ENCODE data around the gene COL4A2.

The COL4A2 gene

DNA sequence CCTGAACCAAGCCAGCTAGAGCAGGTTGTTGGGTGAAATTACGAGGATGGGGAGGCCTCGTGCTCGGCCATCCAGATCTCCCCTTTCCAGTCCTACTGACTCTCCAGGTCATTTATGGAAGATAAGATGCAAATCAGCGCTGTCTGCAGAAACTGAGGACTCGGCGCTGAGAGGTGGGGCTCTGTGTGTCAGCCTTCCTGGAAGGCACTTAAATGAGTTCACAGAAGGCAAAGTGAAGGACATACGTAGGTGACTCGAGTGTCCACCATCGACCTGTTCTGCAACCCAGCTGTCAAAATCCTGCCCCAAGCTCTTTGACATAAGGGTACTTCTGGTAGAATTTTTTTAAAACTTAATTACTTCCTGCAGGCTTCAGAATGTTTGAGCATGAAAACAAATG lies 168.0 kb downstream of the COL4A2 start:
- no peaks in the 10 kb centered on the region for H3K36me3 ChIP-seq (ENCODE audit: control insufficient read depth, insufficient read depth, low read length)
- H3K4me3 ChIP-seq (ENCODE audit: insufficient read depth, low read depth, low read length, poor library complexity, severe bottlenecking) = no peak overlapping the region
- no peaks in the 10 kb centered on the region for H3K4me1 ChIP-seq (ENCODE audit: control insufficient read depth, insufficient read depth, low read length, poor library complexity, severe bottlenecking)
- no peak for DNase-seq
- H3K9me3 ChIP-seq (ENCODE audit: control insufficient read depth, low read length) = no peaks in the 10 kb centered on the region
- no peaks in the 10 kb centered on the region for H3K27me3 ChIP-seq (replicated peaks; ENCODE audit: control insufficient read depth, insufficient read depth, low read length, poor library complexity, severe bottlenecking)
- no peak overlapping the region for H3K27ac ChIP-seq (ENCODE audit: insufficient read depth, low read length, poor library complexity, severe bottlenecking)

DNA sequence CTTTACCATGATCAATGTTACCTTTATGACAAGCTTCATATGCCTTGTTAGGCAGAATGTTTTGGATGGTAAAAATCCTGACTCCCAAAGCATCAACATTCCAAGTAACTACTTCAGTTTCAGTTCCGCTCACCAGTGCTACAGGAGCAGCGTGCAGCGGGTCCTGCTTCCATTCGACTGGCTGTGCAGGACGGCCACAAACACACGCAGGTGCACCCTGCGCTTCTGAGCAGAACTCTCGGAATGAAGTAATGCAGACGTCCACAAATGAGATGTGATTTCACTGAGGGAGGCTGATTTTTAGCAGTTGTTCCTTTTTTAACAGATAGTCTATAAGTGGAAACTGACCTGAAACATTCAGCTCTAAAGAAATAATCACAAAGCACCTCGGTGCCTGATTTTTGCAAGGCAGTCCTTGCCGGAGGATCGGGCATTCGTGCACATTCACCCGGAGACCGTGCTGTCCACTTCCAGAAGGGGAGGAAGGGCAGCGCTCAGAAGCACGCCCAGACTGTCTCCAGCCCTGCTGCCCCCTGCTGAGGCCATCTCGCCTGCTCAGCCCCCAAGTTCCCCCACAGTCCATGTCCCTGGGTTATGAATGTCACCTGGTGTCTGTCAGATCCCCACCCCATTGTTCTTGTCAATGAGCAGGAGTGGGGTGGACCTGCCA lies 168.6 kb downstream of the COL4A2 start:
- Histone ChIP-seq H3K9me3 (ENCODE audit: control insufficient read depth, low read length) (no peaks in the 10 kb centered on the region), H3K4me1 (ENCODE audit: control insufficient read depth, insufficient read depth, low read length, poor library complexity, severe bottlenecking) (no peaks in the 10 kb centered on the region), H3K27ac (ENCODE audit: insufficient read depth, low read length, poor library complexity, severe bottlenecking) (no peak overlapping the region), H3K36me3 (ENCODE audit: control insufficient read depth, insufficient read depth, low read length) (no peaks in the 10 kb centered on the region), H3K4me3 (ENCODE audit: insufficient read depth, low read depth, low read length, poor library complexity, severe bottlenecking) (no peak overlapping the region), H3K27me3 (replicated peaks; ENCODE audit: control insufficient read depth, insufficient read depth, low read length, poor library complexity, severe bottlenecking) (no peaks in the 10 kb centered on the region)
- DNase-seq = no peak

DNA sequence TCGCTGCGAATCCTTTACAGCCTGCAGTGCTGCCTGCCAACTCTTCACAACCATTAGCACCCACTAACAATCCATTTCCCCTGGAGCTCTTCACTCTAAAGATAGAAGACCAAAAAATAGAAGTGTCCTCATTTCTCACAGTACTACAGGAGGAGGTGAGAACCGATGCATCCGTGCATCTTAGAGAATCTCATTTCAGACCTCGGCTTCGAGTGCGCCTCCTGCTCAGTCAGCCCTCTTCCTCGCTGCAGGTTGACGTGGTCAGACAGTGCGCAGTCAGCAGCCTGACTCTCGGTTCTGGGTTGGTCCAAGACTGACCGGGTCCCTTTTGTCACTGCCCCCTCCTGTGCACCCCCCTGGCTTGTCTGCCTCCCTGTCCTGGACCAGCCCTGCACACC lies 169.1 kb downstream of the COL4A2 start:
- Histone ChIP-seq H3K4me1 (ENCODE audit: control insufficient read depth, insufficient read depth, low read length, poor library complexity, severe bottlenecking) (no peaks in the 10 kb centered on the region), H3K27me3 (replicated peaks; ENCODE audit: control insufficient read depth, insufficient read depth, low read length, poor library complexity, severe bottlenecking) (no peaks in the 10 kb centered on the region), H3K4me3 (ENCODE audit: insufficient read depth, low read depth, low read length, poor library complexity, severe bottlenecking) (no peak overlapping the region), H3K36me3 (ENCODE audit: control insufficient read depth, insufficient read depth, low read length) (no peaks in the 10 kb centered on the region), H3K9me3 (ENCODE audit: control insufficient read depth, low read length) (no peaks in the 10 kb centered on the region), H3K27ac (ENCODE audit: insufficient read depth, low read length, poor library complexity, severe bottlenecking) (no peak overlapping the region)
- DNase-seq = no peak

DNA sequence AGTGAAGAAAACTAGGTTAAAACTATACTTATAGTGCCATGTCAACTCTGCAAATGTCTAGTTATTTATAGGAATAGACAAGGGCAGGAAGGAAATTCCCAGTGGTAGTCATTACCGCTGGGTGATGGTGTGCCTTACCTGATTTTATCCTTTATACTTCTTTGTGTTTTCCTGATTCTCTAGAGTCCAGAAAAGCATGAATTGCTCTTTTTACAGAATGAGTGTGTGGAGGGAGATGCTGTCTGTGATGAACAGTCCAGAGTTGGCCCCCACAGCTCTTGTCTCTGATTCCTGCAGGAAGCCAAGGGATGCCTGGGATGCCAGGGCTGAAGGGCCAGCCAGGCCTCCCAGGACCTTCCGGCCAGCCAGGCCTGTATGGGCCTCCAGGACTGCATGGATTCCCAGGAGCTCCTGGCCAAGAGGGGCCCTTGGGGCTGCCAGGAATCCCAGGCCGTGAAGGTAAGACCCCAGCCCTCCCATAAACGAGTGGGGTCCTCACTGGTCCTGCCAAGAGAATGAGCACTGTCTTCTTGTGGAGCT lies 170.7 kb downstream of the COL4A2 start:
- Histone ChIP-seq H3K27me3 (replicated peaks; ENCODE audit: control insufficient read depth, insufficient read depth, low read length, poor library complexity, severe bottlenecking) (no peaks in the 10 kb centered on the region), H3K27ac (ENCODE audit: insufficient read depth, low read length, poor library complexity, severe bottlenecking) (no peak overlapping the region), H3K9me3 (ENCODE audit: control insufficient read depth, low read length) (no peaks in the 10 kb centered on the region), H3K4me3 (ENCODE audit: insufficient read depth, low read depth, low read length, poor library complexity, severe bottlenecking) (no peak overlapping the region), H3K4me1 (ENCODE audit: control insufficient read depth, insufficient read depth, low read length, poor library complexity, severe bottlenecking) (no peaks in the 10 kb centered on the region), H3K36me3 (ENCODE audit: control insufficient read depth, insufficient read depth, low read length) (no peaks in the 10 kb centered on the region)
- DNase-seq = no peak

DNA sequence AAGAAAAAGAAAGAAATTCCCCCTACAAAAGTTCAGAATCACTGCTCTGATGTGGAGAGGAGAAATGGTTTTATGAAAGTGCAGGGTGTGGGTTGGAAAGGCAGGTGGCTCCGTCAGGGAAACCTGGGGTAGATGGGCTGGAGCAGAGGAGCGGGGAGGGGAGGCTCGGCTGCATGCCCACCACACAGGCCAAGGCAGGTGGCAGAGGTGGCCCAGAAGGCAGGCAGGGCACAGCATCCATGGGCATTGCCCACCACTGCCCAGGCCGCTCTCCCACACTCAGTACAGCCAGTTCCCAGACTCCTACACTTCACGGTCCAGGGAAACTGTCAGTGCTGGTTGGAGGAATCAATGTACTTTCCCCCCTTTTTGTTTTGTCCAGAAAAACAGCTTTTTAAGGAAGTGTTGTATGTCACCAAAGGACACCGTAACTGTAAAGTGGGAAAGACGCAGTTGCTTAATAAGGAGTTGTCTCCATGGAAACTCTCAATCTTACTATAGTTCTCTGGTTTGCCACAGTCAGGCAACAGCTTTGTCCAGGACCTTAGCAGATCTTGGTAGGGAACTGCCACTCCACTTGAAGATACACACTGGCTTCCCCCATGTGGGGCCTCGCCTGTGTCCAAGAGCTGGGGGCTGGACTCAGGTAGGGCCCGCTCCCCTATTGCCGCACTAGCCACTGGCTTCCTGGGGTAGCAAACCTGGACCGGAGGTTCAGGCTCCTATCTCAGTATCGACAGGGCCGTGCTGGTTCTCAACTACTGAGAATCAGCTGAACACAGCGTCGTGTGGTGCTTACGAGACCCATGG lies 171.5 kb downstream of the COL4A2 start:
- no peaks in the 10 kb centered on the region for H3K9me3 ChIP-seq (ENCODE audit: control insufficient read depth, low read length)
- no peak overlapping the region for H3K27ac ChIP-seq (ENCODE audit: insufficient read depth, low read length, poor library complexity, severe bottlenecking)
- H3K4me1 ChIP-seq (ENCODE audit: control insufficient read depth, insufficient read depth, low read length, poor library complexity, severe bottlenecking) = no peaks in the 10 kb centered on the region
- no peak for DNase-seq
- H3K4me3 ChIP-seq (ENCODE audit: insufficient read depth, low read depth, low read length, poor library complexity, severe bottlenecking) = no peak overlapping the region
- no peaks in the 10 kb centered on the region for H3K27me3 ChIP-seq (replicated peaks; ENCODE audit: control insufficient read depth, insufficient read depth, low read length, poor library complexity, severe bottlenecking)
- no peaks in the 10 kb centered on the region for H3K36me3 ChIP-seq (ENCODE audit: control insufficient read depth, insufficient read depth, low read length)

DNA sequence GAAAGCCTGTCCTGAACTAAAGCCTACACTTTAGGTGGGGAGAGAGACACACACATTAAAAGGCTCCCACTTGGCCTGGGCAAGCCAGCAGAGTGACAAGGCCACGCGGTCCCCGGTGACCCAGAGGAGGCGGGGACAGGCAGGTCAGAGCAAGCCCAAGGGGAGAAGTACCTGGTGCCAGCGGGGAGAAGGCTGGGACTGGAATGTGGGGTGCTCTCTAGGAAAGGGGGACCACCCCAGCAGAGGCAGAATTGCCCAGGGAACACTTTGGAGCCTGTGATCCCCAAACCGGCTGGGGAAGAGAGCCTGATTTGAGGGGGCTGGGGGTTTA lies 172.1 kb downstream of the COL4A2 start:
- Histone ChIP-seq H3K9me3 (ENCODE audit: control insufficient read depth, low read length) (no peaks in the 10 kb centered on the region), H3K36me3 (ENCODE audit: control insufficient read depth, insufficient read depth, low read length) (no peaks in the 10 kb centered on the region), H3K4me3 (ENCODE audit: insufficient read depth, low read depth, low read length, poor library complexity, severe bottlenecking) (no peak overlapping the region), H3K4me1 (ENCODE audit: control insufficient read depth, insufficient read depth, low read length, poor library complexity, severe bottlenecking) (no peaks in the 10 kb centered on the region), H3K27me3 (replicated peaks; ENCODE audit: control insufficient read depth, insufficient read depth, low read length, poor library complexity, severe bottlenecking) (no peaks in the 10 kb centered on the region), H3K27ac (ENCODE audit: insufficient read depth, low read length, poor library complexity, severe bottlenecking) (no peak overlapping the region)
- no peak for DNase-seq

DNA sequence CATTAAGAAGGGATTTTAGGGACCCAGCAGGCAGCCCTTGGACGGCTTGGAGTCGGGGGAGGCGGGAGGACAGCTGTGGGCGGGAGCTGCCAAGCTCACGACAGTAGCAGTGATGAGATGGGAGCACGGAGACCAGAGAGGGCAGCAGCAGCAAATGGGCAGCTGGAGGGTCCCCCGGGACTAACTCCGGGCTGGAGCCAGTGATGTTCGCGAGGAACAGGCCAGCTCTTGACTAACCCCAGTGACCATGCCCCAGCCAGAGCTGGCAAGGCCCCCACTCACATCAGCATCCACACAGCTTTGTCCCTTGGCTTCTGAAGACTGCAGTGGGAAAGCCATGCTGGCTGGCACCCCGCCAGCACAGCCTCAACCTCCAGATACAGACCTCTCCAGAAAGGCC lies 172.6 kb downstream of the COL4A2 start:
- H3K27ac ChIP-seq (ENCODE audit: insufficient read depth, low read length, poor library complexity, severe bottlenecking) = no peak overlapping the region
- no peaks in the 10 kb centered on the region for H3K36me3 ChIP-seq (ENCODE audit: control insufficient read depth, insufficient read depth, low read length)
- no peaks in the 10 kb centered on the region for H3K4me1 ChIP-seq (ENCODE audit: control insufficient read depth, insufficient read depth, low read length, poor library complexity, severe bottlenecking)
- H3K4me3 ChIP-seq (ENCODE audit: insufficient read depth, low read depth, low read length, poor library complexity, severe bottlenecking) = no peak overlapping the region
- H3K9me3 ChIP-seq (ENCODE audit: control insufficient read depth, low read length) = no peaks in the 10 kb centered on the region
- H3K27me3 ChIP-seq (replicated peaks; ENCODE audit: control insufficient read depth, insufficient read depth, low read length, poor library complexity, severe bottlenecking) = no peaks in the 10 kb centered on the region
- no peak for DNase-seq

DNA sequence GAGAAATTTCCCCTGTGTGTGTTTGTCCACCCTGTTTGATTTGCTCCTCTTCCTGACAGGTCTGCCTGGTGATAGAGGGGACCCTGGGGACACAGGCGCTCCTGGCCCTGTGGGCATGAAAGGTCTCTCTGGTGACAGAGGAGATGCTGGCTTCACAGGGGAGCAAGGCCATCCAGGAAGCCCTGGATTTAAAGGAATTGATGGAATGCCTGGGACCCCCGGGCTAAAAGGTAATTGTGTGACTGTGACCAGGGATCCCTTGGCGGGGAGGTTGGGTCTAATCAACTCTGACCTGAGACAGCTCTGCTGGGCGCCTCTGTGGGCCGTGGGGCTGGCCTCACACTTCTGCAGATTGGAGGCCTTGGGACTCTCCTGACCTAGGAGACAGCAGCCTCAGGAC lies 173.1 kb downstream of the COL4A2 start:
- DNase-seq = no peak
- H3K36me3 ChIP-seq (ENCODE audit: control insufficient read depth, insufficient read depth, low read length) = no peaks in the 10 kb centered on the region
- no peaks in the 10 kb centered on the region for H3K4me1 ChIP-seq (ENCODE audit: control insufficient read depth, insufficient read depth, low read length, poor library complexity, severe bottlenecking)
- H3K9me3 ChIP-seq (ENCODE audit: control insufficient read depth, low read length) = no peaks in the 10 kb centered on the region
- no peak overlapping the region for H3K4me3 ChIP-seq (ENCODE audit: insufficient read depth, low read depth, low read length, poor library complexity, severe bottlenecking)
- H3K27ac ChIP-seq (ENCODE audit: insufficient read depth, low read length, poor library complexity, severe bottlenecking) = no peak overlapping the region
- H3K27me3 ChIP-seq (replicated peaks; ENCODE audit: control insufficient read depth, insufficient read depth, low read length, poor library complexity, severe bottlenecking) = no peaks in the 10 kb centered on the region

DNA sequence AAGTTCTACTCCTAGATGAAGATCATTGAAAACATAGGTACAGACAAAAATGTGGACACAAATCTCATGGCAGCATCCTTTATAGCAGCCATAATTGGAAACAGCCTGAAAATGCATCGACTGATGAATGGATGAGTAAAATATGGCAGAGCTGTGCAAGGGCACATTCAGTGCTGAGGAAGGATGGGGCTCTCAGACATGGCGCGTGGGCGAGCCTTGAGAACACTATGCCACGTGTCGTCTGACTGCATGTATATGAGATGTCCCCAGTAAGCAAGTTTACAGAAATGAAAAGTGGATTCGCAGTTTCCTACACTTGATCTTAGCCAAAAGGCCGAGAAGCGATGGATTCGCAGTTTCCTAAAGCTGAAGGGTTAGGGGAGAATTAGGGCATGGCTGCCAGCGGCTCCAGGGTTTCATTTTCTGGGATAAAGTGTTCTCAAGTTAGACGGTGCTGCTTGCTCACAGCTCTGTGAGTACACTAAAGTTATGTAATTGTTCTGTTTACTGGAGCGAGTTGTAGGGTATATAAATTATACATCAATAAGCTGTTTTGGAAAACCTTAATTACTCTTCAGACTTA lies 176.4 kb downstream of the COL4A2 start:
- H3K4me1 ChIP-seq (ENCODE audit: control insufficient read depth, insufficient read depth, low read length, poor library complexity, severe bottlenecking) = no peaks in the 10 kb centered on the region
- H3K4me3 ChIP-seq (ENCODE audit: insufficient read depth, low read depth, low read length, poor library complexity, severe bottlenecking) = no peak overlapping the region
- no peaks in the 10 kb centered on the region for H3K27me3 ChIP-seq (replicated peaks; ENCODE audit: control insufficient read depth, insufficient read depth, low read length, poor library complexity, severe bottlenecking)
- H3K36me3 ChIP-seq (ENCODE audit: control insufficient read depth, insufficient read depth, low read length) = no peaks in the 10 kb centered on the region
- no peak overlapping the region for H3K27ac ChIP-seq (ENCODE audit: insufficient read depth, low read length, poor library complexity, severe bottlenecking)
- no peaks in the 10 kb centered on the region for H3K9me3 ChIP-seq (ENCODE audit: control insufficient read depth, low read length)
- no peak for DNase-seq

Data from effector memory CD4-positive, alpha-beta T cell (primary cell).